8988T (cell line): ENCODE results near the gene CHST11.
"Not testable (repeated sequence)": the region's sequence is repeated elsewhere in the genome, so short reads cannot be mapped to it uniquely, and the experiment has no call there.

Source experiments
- DNase-seq: peaks from one replicate; pipeline ENCODE4 v3.0.0; 2011

The CHST11 gene

GRCh38 chr12:104727726-104728465 is 271.1 kb downstream of the CHST11 start:
- no peak for DNase-seq

GRCh38 chr12:104729091-104729490 is 272.3 kb downstream of the CHST11 start:
- DNase-seq: no peak

GRCh38 chr12:104729610-104730446 is 273.1 kb downstream of the CHST11 start:
- DNase-seq: no peak

- no peak for DNase-seq
Observed at GRCh38 chr12:104730763-104731162, 274.0 kb downstream of the CHST11 start.

- peak; percentile 56 for DNase-seq
Observed at GRCh38 chr12:104733717-104734175, 277.0 kb downstream of the CHST11 start.

GRCh38 chr12:104734541-104735095 is 277.9 kb downstream of the CHST11 start:
- DNase-seq: no peak

- no peak for DNase-seq
Observed at GRCh38 chr12:104735801-104736200, 279.1 kb downstream of the CHST11 start.

GRCh38 chr12:104736307-104736706 is 279.6 kb downstream of the CHST11 start:
- DNase-seq: no peak

GRCh38 chr12:104737113-104737512 is 280.4 kb downstream of the CHST11 start:
- no peak for DNase-seq

- no peak for DNase-seq
Observed at GRCh38 chr12:104737791-104738301, 281.1 kb downstream of the CHST11 start.

- no peak for DNase-seq
Observed at GRCh38 chr12:104738331-104738730, 281.6 kb downstream of the CHST11 start.

GRCh38 chr12:104738776-104739642 is 282.3 kb downstream of the CHST11 start:
- no peak for DNase-seq

- DNase-seq: no peak
Observed at GRCh38 chr12:104740668-104741067, 283.9 kb downstream of the CHST11 start.

GRCh38 chr12:104741077-104741476 is 284.3 kb downstream of the CHST11 start:
- no peak for DNase-seq

- DNase-seq: no peak
Observed at GRCh38 chr12:104741497-104742367, 285.0 kb downstream of the CHST11 start.

GRCh38 chr12:104742551-104743201 is 285.9 kb downstream of the CHST11 start:
- no peak for DNase-seq

- DNase-seq: no peak
Observed at GRCh38 chr12:104743202-104743580, 286.4 kb downstream of the CHST11 start.

- DNase-seq: not testable (repeated sequence)
Observed at GRCh38 chr12:104743753-104744548, 287.2 kb downstream of the CHST11 start.

- DNase-seq: no peak
Observed at GRCh38 chr12:104746467-104747088, 289.8 kb downstream of the CHST11 start.

- DNase-seq: no peak
Observed at GRCh38 chr12:104747330-104747729, 290.6 kb downstream of the CHST11 start.
